Right renal pelvis (tissue), 4 donors: ENCODE results near the gene GPR62. TPM values are rescaled to one million over a fixed set of nuclear protein-coding genes. Genes with fewer than 3 reads are reported as not detected.

Experiments
- DNase-seq, 4 donors: peaks; one replicate each; pipeline ENCODE4 v3.0.0-alpha.2; 2013; ENCODE audit warnings: low read depth in 4 of 4, low spot score in 3 of 4, missing footprints in 1 of 4
- polyA plus RNA-seq, 4 donors: library from polyadenylated mRNA; unstranded; fragments of 120-200 nt; gene quantifications; one replicate each; pipeline ENCODE4 v1.2.1, GENCODE V29; 2013; ENCODE audit not compliant: insufficient read length in 4 of 4

Gene GPR62
- polyA plus RNA-seq, 4 donors = 0.30 to 0.68 (median 0.40) TPM

DNA sequence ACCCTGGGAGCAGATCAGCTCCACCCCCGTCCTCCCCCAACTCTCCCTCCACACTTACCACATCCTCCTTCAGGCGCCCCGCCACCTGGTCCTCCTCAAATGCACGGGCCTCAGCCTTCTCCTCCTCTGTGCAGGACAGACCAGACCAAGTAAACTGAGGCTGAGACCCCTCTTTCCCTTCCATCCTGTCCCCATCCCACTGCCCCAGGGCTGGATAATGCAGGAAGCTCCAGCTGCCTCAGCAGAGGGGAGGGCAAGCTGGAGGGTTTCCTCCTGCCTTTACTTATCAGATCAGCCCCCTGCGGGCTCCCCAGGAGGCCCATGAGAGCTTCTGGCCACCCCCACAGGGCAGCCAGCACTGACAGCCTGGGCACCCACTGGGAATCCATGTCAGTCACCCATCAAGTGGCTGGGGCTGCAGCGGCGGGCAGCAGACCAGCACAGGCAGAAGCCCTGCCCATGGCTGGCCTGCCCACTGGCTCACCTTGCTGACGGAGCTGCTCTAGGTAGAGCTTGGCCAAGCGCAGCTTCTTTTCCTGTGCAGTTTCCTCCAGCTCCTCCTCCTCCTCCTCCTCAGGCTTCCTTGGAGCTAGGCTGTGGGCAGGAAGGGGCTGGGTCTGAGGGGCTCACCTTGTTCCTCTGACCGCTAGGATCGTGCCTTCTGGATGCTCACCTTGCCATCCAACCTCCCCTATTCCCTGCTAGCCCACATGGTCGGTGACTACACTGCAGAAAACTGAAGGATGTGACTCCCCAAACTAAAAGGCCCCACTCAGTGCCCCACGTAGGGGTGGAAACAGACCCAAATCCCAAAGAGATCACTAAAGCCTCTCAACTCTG is 17.4 kb upstream of the GPR62 start:
- DNase-seq = no peak

DNA sequence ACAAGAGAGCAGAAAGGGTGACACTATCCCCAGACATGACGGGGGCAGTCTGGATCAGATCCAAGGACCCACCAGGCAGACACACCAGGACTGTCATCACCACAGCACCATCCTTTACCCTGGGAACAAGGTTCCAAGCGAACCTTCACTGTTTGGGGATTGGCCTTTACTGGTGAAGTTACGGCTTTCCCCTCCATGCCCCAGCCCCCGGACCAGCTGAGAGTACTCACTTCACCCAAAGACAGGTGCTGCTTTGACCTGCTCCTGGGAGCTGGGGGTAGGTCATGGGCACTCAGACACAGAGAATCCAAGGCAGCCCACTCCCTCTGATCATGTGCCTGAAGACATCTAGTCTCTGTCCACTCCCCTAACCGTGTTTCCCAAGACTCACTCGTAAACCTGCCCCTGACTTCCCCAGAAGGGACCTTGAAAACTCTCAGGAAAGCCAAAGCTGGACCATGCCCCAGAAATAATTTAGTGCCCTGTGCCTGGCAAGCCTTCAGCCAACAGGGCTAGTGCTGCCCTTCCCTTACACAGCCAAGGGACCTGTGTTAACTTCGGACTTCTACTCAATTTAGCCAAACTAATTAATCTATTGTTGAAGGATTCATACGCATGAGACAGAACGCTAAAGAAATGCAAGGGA is 16.3 kb upstream of the GPR62 start:
- no peak for DNase-seq

DNA sequence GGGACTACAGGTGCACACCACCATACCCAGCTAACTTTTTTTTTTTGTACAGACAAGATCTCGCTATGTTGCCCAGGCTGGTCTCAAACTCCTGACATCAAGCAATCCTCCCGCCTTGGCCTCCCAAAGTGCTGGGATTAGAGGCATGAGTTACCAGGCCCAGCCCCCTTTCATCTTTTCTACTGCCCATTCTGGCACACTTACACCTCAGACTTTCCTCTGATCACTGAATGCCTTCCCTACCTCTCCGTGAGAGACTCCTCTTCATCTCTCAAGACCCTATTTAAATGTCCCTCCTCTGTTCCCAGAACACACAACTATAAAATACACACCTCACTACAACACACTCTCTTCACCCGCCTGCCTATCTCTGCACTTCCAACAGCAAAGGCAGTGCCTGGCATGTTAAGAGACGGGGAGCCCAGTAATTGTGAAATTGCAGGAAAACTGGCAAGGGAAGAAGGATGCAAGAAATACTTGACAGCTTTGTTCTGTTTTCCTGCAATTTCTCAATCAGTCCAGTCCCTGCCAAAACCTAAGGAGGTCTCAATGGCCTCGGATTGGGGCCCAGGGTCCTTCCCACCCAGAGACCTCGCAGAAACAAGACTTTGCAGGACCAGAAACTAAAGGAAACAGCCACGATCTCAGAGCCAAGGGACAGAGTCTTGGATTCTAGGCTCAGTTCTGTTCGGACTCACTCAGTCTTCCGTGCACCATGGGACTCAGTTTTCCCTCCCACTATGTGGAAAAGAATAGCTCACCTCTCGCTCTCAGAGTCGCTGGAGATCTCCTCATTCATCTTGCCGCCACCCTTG is 14.3 kb upstream of the GPR62 start:
- no peak for DNase-seq

DNA sequence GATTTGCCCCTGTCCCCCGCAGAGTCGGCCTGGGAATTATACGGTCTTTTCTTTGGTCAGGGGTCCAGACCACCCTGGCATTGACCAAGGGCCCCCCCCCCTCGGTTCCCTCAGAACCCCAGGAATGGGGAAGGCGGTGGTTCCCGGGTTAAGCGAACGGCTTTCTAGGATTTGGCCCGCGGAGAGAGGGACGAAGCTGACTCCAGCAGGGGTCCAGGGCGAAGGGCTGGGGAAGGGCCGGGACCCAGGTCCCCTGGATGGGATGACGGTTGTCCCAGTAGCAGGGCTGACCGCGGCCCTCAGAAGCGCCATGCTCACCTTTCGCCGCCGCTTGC is 13.8 kb upstream of the GPR62 start:
- no peak for DNase-seq

DNA sequence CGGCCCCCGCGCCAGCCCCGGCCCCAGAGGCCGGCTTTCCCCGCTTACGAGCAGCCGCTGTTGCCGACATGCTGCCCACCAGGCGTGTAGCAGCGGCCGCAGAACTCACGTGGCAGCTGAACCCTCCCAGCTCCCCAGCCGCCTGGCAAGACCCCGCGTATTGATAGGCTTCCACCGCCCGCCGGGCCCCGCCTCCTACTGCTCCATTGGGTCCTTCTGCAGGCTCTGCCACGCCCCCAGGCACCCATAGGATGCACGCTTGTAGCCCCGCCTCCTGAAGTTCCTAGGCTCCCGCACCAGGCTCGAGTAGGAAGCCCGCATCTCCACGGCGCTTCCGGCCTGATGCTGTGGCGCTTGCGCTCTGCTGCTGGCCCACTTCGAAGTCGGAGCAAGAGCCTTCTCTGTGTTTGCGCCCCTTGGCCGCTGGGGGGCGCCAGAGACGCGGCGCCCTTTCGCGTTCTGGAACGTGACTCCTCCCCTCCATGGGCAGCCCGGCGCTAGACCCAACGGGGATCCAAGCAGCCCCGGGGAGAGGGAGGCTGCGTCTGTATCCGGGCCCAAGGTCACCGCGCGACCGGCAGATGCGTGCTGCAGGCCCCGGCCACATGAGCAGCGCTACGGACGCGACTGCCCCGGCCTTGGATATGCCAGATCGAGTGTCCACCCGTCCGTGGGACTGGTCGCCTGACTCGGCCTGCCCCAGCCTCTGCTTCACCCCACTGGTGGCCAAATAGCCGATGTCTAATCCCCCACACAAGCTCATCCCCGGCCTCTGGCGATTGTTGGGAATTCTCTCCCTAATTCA is 13.2 kb upstream of the GPR62 start, which contains the start of the genes PARP3 and RRP9:
Gene PARP3 (plus strand): TSS at position 566 of the 805 bp plus-strand sequence. CDS start 993 bp downstream, outside the sequence.
Gene RRP9 (minus strand): TSS at position 107 of the 805 bp plus-strand sequence. CDS start 37 bp downstream, at position 70.
- peak; percentile 98 to 99 (median 98) for DNase-seq

DNA sequence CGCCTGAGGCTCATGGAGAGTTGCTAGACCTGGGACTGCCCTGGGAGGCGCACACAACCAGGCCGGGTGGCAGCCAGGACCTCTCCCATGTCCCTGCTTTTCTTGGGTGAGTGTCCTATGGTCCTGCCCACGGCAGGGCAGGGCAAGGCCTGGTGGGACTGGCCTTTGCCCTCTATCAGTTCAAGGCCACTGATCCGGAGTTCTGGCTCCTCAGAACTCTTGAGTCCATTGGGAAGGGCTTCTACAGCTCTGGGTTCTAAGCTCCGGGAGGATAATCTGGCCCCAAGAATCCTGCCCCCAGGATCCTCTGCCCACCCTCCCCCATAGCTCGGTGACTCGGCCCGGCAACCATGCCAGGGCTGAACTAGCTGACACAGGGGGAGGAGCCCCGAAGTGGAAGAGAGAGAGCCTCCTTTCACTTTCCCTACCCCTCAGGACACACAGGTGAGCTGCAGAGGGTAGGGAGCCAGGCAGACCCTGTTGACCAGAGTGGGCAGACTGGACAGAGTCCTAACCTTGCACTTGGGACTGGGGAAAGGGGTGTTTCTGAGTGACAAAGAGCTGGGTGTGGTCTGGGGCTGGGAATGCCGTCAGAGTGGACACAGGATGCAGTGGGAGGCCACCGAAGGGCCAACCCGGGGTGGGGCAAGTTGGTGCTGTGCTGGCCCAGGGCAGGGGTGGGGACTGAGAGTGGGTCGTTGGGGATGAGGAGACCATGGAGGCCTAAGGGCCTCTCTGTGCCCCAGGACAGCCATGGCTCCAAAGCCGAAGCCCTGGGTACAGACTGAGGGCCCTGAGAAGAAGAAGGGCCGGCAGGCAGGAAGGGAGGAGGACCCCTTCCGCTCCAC is 12.4 kb upstream of the GPR62 start:
- DNase-seq = no peak

DNA sequence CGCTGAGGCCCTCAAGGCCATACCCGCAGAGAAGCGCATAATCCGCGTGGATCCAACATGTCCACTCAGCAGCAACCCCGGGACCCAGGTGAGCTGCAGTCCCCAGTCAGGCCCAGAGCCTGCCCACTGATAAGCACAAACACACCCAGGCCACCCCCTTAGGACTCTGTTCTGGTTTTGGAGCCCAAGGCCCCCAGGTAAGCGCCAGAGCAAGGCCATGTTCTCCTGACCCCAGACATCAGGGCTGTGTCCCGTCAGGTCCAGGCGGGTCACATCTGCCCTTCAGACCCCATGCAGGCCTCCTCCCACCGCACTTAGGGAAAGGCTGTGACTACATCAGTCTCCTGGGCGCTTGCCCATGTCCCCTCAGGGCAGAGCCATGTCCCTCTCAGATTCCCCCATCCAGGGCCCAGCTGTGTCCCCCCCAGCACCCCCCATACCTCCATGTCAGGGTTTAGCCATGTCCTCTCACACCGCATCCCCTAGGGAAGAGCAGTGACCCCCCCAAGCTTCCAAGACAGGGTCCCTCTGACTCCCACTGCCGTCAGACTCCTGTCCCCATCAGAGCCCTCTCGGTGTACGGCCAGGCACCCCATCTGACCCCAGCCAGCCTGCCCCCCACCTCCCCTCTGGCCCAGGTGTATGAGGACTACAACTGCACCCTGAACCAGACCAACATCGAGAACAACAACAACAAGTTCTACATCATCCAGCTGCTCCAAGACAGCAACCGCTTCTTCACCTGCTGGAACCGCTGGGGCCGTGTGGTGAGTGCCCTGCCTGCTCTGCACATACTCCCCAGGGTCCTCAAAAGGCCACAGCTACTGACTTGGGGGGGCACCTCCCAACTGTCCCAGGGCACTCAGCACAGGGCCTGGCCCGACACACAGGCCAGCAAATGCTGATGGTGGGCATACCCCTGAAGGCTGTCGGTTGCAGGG is 11.5 kb upstream of the GPR62 start:
- DNase-seq = no peak

DNA sequence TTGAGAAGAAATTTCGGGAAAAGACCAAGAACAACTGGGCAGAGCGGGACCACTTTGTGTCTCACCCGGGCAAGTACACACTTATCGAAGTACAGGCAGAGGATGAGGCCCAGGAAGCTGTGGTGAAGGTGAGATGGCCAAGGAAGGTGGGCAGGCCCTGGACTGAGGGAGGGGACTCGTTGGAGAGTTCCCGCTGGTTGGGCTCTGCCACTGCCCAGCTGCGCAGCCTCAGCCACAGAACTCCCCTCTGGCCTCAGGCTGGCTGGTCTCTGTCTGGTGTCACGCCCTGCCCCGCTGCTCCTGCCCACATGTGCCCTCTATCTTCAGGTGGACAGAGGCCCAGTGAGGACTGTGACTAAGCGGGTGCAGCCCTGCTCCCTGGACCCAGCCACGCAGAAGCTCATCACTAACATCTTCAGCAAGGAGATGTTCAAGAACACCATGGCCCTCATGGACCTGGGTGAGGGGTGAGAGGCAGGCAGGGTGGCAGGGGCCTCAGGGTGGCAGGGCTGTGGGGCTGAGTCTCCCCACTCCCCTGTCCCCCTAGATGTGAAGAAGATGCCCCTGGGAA is 10.6 kb upstream of the GPR62 start:
- no peak for DNase-seq

DNA sequence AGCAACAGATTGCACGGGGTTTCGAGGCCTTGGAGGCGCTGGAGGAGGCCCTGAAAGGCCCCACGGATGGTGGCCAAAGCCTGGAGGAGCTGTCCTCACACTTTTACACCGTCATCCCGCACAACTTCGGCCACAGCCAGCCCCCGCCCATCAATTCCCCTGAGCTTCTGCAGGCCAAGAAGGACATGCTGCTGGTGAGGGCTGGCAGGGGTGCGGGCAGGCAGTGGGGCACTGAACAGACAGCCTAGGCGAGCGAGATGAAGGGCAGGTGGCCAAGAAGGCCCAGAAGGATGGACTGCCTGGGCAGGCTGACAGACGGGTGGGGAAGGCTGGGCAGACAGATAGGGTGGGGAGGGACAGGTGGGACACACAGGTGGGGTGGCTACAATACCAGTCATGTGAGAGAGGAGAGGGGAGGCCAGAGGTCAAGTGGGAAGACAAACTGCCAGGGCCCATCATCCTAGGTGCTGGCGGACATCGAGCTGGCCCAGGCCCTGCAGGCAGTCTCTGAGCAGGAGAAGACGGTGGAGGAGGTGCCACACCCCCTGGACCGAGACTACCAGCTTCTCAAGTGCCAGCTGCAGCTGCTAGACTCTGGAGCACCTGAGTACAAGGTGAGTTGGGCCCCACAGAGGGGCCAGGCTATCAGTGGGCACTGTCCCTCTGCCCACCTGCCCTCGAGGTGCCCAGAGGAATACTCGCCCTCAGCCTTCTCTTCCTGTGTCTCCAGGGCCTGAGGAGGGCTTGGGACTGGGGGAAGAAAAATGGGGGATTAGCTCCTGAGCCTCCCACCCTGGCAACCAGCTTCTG is 9.9 kb upstream of the GPR62 start:
- no peak for DNase-seq

DNA sequence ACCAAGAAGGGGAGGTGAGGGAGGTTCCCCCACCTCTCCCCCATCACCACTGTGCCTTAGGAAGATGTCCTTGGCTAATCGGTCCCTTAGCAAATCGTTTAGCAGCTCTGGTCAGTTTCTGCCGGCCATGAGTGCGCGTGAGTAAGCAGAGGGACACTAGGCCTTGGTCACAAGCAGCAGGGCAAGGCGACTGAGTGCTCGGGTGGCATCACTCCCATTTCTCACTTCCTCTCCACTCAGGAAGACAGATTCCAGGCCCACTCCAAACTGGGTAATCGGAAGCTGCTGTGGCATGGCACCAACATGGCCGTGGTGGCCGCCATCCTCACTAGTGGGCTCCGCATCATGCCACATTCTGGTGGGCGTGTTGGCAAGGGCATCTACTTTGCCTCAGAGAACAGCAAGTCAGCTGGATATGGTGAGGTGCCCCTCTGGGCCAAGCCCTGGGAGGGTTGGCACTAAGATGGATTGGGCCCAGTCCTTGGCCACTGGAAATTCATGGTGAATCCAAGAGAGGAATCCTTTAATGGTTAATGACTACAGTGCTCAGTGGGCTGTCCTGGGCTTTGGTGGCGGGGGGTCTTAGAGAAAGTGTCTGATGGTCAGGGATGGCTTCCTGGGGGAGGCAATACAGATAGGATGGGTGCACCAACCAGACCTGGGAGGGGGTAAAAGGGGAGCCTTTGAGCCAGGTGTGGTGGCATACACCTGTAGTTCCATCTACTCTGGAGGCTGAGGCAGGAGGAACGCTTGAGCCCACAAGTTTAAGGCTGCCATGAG is 9.1 kb upstream of the GPR62 start:
- DNase-seq = no peak

DNA sequence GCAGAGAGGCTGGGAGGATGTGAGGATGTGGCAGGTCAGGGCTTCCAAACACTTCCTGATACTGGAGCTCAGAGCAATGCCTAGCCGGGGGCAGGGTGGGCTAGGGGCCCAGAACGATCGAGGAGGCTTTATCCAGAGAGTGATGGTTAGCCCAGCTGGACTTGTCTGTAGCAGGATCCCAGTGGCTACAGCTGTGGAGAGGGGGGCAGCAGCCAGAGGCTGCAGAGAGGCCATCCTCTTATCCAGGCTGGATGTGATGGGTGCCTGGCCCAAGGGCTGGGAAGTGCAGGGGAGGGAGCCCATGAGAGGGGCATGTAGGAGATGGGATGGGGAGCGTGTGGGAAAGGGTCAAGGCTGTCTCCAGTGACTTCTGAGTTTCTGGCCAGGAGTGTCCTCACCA is 8.4 kb upstream of the GPR62 start:
- no peak for DNase-seq

DNA sequence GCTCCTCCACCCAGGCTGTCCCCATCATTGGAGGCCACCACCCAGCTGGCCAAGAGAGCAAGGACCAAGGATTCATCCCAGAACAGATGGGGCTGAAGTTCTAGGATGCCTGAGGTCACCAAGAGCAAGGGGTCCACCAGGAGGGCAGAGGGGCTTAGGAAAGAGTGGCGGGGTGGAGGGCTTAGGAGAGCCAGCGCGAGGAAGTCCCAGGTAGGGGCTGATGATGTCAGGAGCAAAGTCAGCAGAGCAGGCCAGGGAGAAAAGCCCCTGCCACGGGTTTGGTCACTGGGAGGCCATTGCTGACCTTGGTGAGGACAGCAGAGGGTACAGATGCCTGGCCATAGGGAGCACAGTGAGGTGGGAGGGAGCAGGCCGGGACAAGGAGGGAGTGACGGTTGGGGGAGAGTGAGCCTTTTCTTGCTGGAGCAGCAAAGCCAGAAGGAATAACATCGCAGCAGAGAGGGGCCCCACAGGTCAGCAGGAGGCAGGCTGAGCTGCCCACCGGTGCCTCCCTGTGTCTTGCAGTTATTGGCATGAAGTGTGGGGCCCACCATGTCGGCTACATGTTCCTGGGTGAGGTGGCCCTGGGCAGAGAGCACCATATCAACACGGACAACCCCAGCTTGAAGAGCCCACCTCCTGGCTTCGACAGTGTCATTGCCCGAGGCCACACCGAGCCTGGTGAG is 7.8 kb upstream of the GPR62 start:
- DNase-seq = no peak

DNA sequence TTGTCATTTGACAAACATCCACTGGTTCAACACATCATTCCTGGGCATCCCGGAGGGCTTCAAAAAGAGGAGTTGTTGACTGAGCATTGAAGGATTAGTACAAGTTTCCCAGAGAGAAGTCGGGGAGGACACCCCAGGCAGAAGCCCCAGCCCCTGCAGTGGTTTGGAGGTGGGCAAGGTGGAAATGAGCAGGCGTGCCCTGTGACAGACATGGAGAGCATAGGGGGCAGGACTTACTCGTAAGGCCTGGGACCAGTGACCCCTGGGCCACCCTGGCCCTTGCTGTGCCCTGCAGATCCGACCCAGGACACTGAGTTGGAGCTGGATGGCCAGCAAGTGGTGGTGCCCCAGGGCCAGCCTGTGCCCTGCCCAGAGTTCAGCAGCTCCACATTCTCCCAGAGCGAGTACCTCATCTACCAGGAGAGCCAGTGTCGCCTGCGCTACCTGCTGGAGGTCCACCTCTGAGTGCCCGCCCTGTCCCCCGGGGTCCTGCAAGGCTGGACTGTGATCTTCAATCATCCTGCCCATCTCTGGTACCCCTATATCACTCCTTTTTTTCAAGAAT is 7.1 kb upstream of the GPR62 start:
- no peak for DNase-seq

DNA sequence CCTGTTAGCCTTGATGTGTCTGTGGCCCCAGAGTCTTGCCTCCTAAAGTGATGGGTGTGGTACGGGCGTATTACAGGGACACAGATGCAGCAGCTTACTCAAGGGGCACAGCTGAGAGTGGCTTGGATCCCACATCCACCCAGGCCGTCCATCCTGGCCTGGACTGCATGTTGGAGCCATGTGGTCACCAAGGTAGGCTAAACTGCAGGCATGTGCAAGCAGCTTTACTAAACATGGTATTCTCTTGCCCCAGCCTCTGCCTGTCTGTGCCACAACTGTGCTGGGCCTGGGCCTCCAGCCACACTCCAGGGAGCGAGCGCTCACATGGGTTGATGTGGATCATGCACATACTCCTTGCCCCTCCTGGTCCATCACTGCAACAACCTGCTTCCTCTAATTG is 6.1 kb upstream of the GPR62 start:
- no peak for DNase-seq

DNA sequence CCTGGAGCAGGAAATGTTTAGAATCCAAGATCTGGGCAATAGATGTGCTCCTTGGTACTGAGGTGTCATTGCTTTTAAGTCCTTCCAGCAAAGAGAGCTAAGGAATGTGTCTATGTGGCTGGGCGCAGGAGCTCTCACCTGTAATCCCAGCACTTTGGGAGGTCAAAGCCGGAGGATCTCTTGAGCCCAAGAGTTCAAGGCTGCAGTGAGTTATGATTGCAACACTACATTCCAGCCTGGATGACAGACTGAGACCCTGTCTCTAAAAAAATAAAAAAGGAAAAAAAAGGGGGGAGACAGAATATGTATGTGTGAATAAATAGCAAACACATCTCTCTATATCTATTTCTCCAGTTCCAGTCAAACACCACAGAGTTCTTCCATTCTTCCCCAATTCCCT is 4.3 kb upstream of the GPR62 start:
- DNase-seq = no peak

DNA sequence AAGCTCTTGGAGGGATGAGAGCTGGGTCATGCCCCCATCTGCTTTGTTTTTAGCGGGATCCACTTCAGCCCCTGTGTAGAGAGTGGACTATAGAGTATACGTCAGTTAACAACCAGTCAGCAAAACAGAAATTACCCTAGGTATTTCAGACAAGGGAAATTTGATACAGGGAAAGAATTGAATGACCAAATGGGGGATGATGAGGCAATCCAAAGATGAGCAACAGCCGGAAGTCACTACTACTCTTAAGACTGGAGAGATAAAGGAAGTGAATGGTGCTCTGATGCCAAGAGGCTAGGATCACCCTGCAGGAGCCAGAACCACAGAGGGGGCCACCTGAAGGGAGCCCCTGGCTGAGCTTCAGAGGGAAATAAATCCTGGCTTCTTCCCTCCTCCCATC is 1.7 kb upstream of the GPR62 start:
- no peak for DNase-seq
